Measurements from ENCODE around the gene INSM1.

DNA sequence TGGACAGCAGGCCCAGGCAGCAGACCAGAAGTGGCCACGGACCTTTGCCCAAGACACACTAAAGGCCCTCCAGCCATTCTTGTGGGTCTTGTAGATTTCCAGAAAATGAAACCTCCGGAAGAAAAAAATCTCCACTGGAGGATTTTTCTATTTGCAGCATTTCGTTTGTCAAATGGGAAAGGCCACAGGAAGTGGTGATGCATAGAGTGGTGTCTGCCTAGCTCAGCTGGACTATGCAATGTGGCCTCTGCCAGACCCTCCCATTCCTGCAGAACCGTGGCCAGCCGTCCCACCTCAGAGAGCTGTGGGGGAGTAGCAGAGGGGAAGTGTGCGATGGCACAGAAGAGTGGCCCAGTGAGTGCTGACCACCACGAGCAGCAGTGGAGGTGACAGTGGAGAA, 24.0 kb upstream of the INSM1 start:
- TF ChIP-seq, protein P1, sequence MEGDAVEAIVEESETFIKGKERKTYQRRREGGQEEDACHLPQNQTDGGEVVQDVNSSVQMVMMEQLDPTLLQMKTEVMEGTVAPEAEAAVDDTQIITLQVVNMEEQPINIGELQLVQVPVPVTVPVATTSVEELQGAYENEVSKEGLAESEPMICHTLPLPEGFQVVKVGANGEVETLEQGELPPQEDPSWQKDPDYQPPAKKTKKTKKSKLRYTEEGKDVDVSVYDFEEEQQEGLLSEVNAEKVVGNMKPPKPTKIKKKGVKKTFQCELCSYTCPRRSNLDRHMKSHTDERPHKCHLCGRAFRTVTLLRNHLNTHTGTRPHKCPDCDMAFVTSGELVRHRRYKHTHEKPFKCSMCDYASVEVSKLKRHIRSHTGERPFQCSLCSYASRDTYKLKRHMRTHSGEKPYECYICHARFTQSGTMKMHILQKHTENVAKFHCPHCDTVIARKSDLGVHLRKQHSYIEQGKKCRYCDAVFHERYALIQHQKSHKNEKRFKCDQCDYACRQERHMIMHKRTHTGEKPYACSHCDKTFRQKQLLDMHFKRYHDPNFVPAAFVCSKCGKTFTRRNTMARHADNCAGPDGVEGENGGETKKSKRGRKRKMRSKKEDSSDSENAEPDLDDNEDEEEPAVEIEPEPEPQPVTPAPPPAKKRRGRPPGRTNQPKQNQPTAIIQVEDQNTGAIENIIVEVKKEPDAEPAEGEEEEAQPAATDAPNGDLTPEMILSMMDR (IDR thresholded peaks at IDR 0.05), result no peak
- TF ChIP-seq POLR2A (IDR thresholded peaks at IDR 0.05) (no peak), POLR2AphosphoS5 (IDR thresholded peaks at IDR 0.05; ENCODE audit: insufficient read depth in 1 of 2, low read depth in 1 of 2) (no peak)

All from vagina (tissue), 2 donors.